DOHH2 (cell line): ENCODE results near the gene CIC.

Experiments used
- CTCF ChIP-seq: fragments of 200-600 bp; sonication (generic); IDR thresholded peaks from one replicate; pipeline ENCODE4 v1.5.1; 2014; ENCODE audit warnings: antibody characterized with exemption, mild to moderate bottlenecking, low read depth, low read length; ENCODE audit not compliant: poor library complexity, severe bottlenecking
- EZH2phosphoT487 ChIP-seq: fragments of 200-600 bp; sonication (generic); IDR thresholded peaks from 2 replicates; pipeline ENCODE4 v1.6.1; 2017; ENCODE audit warnings: borderline replicate concordance, mild to moderate bottlenecking, antibody characterized with exemption, low read length, moderate library complexity, mixed read lengths

DNA sequence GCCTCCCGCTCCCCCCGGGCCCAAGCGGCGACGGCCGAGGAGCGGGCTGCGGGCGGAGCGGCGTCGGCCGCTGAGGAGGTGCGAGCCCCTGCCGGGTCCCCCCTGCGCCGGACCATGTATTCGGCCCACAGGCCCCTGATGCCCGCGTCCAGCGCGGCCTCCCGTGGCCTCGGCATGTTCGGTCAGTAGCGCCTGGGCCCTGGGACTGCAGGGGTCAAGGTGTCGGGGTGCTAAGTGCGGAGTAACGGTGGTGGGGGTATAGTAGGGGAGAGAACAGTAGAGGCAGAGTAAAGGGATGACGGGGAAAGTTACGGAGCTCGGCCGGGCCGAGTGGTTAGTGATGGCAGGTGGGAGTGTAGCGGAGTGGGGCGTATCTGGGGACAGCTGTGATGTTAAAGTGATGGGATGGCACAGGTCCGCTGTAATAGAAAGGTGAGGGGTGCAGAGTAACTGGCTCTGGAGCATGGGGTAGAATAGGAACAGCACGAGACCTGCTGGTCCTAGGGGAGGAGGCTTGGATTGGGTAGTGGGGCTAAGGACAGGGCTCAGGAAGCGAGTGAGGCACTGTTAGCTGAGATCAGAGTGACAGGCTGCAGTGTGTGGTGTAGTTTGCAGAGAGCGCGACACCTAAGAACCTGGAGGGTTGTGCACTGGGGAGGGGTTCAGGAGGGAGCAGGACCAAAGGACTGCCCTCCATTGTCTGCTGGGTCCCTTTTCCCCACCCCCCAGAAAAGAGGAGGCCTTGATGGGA, 15.7 kb downstream of the CIC start:
- TF ChIP-seq CTCF: no peak
- TF ChIP-seq EZH2phosphoT487: no peak
